H1 (cell line): Measurements from ENCODE around the gene NUP188. TPM values are rescaled to one million over a fixed set of nuclear protein-coding genes. Genes with fewer than 3 reads are reported as not detected.

Experiments used
- ATF3 ChIP-seq: IDR thresholded peaks from 2 replicates; pipeline ENCODE4 v1.6.1; 2011; ENCODE audit warnings: low read depth, mild to moderate bottlenecking, low read length; ENCODE audit not compliant: insufficient read depth
- CBX8 ChIP-seq: fragments of 300-800, 300-1000 bp; sonication (generic); IDR thresholded peaks from 2 replicates; pipeline ENCODE4 v1.7.1; 2016; ENCODE audit warnings: low read depth, low read length, borderline replicate concordance
- CHD1 ChIP-seq: IDR thresholded peaks from 2 replicates; pipeline ENCODE4 v1.6.1; 2012; ENCODE audit warnings: low read depth, low read length, improper control_type of control experiment
- EP300 ChIP-seq, 2 experiments: IDR thresholded peaks; 1 replicate in 1 of 2; 2 replicates in 1 of 2; pipeline ENCODE4 v1.6.1; 2011 to 2012; ENCODE audit warnings: low read depth in 2 of 2, low read length in 2 of 2, mild to moderate bottlenecking in 2 of 2, borderline replicate concordance in 1 of 2, inconsistent platforms in 1 of 2, moderate library complexity in 1 of 2
- JUND ChIP-seq: IDR thresholded peaks from 2 replicates; pipeline ENCODE4 v1.6.1; 2011; ENCODE audit warnings: mild to moderate bottlenecking, improper control_type of control experiment, low read length
- POLR2AphosphoS5 ChIP-seq: IDR thresholded peaks from 2 replicates; pipeline ENCODE4 v1.6.1; 2011; ENCODE audit warnings: low read depth, low read length
- TCF12 ChIP-seq: IDR thresholded peaks from 2 replicates; pipeline ENCODE4 v1.6.1; 2011; ENCODE audit warnings: low read depth, mild to moderate bottlenecking, low read length
- polyA plus RNA-seq, 7 experiments: library from polyadenylated mRNA; depleted of rRNA in 3 of 7; stranded (reverse) in 5 of 7; unstranded in 2 of 7; fragments of >200 nt in 5 of 7; fragments of 200-250 nt in 2 of 7; gene quantifications; 1 replicate in 5 of 7; 2 replicates in 1 of 7; 4 replicates in 1 of 7; pipeline versions ENCODE4 v1.2.1 to v1.2.3, GENCODE V29; 2011 to 2013; ENCODE audit warnings: missing spikeins in 2 of 7, mixed read lengths in 2 of 7
- total RNA-seq: library from RNA; stranded (reverse); fragmentation: NEBNext Ultra II Directional; extraction: Animal tissue kit (Norgen Biotek cat#: 25700); gene quantifications from 2 replicates; pipeline ENCODE4 v1.2.1, GENCODE V29; 2021

Gene NUP188
- total and polyA plus RNA-seq, 2 of the 8 experiments (the other 6 are each of a cell fraction or from before 2014, with no cell fraction given), result 90.1 to 111 TPM

- TF ChIP-seq CBX8 (no peak), ATF3 (no peak), CHD1 (no peak), TCF12 (no peak), JUND (no peak), EP300 (IDR thresholded peaks at IDR 0.05; ENCODE audit: borderline replicate concordance in 1 of 2, low read depth in 2 of 2, low read length in 2 of 2) (no peak), POLR2AphosphoS5 (no peak)
Measured at GRCh38 chr9:129012893-129013448, 65.5 kb downstream of the NUP188 start (continued).
